GM12891 (cell line): Measurements from ENCODE around the gene SIVA1.

ENCODE experiments used
- PAX5 ChIP-seq: IDR thresholded peaks from 2 replicates; pipeline ENCODE4 v1.6.1; 2011; ENCODE audit warnings: low read length, moderate library complexity, mild to moderate bottlenecking; ENCODE audit not compliant: insufficient read depth, severe bottlenecking
- POLR2A ChIP-seq: IDR thresholded peaks from 2 replicates; pipeline ENCODE4 v1.6.1; 2011; ENCODE audit warnings: low read depth, low read length, control low read depth
- POLR2AphosphoS5 ChIP-seq: IDR thresholded peaks from 2 replicates; pipeline ENCODE4 v1.6.1; 2011; ENCODE audit warnings: low read depth, low read length, control low read depth
- POU2F2 ChIP-seq: IDR thresholded peaks from 2 replicates; pipeline ENCODE4 v1.6.1; 2011; ENCODE audit warnings: low read depth, mild to moderate bottlenecking, control low read depth, low read length, moderate library complexity
- TAF1 ChIP-seq: IDR thresholded peaks from 2 replicates; pipeline ENCODE4 v1.6.1; 2011; ENCODE audit warnings: low read depth, low read length, control low read depth

DNA sequence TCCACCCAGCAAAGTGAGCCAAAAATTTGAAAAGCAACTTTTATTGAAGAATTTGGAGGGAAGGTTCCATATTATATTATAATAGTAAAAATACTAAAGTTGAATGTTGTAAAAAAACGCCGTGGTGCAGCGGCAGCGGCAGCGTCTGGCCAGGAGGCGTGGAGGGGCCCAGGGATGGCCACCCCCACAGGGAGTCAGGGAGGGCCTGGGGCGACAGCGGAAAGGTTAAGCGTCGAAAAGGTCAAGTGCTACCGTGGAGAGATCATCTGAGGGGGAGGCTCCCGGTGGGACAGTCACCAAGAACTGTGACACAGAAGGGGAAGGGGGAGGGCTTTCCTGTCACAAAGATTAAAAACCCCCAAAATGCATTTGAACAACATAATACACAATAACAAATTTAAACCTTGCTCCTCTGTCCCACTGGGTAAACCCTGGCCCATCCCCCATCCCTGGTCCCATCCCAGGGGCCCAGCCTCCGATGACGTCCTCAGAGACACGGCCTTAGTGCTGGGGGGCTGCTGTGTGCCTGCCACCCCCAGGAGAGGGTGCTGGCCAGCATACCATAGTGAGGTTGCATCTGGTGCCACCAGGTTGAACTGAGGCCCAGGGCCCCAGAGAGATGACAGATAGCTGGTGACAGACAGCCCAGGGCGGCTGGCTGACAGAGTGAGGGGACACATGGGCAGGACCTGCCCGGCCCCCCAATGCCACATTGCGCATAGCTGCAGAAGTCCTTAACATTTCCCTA lies 16.6 kb downstream of the SIVA1 start:
- TF ChIP-seq TAF1 = no peak
- TF ChIP-seq POLR2AphosphoS5 = no peak
- no peak for TF ChIP-seq POLR2A
- TF ChIP-seq POU2F2 = no peak
- TF ChIP-seq PAX5 = no peak
